Midbrain (tissue), 1 donor: ENCODE results near the gene GRIA2.

Experiments used
- DNase-seq: peaks from one replicate; lab custom pipeline; 2025; lab: John Stamatoyannopoulos, UW

Gene GRIA2

GRCh38 chr4:157372154-157372553 lies 151.6 kb downstream of the GRIA2 start:
- no peak for DNase-seq

- DNase-seq = no peak
Measured at GRCh38 chr4:157372567-157372966, 152.0 kb downstream of the GRIA2 start.

GRCh38 chr4:157389741-157390140 lies 169.2 kb downstream of the GRIA2 start:
- DNase-seq = no peak

- no peak for DNase-seq
Measured at GRCh38 chr4:157405070-157405469, 184.5 kb downstream of the GRIA2 start.
